ENCODE data around the gene DDN.

Gene DDN

DNA sequence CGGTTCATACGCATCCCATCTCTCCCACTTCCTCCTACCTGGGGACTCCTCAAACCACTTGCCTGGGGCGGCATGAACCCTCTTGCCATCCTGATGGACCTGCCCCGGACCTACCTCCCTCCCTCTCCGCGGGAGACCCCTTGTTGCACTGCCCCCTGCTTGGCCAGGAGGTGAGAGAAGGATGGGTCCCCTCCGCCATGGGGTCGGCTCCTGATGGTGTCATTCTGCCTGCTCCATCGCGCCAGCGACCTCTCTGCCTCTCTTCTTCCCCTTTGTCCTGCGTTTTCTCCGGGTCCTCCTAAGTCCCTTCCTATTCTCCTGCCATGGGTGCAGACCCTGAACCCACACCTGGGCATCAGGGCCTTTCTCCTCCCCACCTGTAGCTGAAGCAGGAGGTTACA, 17.4 kb downstream of the DDN start:
- DNase-seq (ENCODE audit: low spot score): no peak

DNA sequence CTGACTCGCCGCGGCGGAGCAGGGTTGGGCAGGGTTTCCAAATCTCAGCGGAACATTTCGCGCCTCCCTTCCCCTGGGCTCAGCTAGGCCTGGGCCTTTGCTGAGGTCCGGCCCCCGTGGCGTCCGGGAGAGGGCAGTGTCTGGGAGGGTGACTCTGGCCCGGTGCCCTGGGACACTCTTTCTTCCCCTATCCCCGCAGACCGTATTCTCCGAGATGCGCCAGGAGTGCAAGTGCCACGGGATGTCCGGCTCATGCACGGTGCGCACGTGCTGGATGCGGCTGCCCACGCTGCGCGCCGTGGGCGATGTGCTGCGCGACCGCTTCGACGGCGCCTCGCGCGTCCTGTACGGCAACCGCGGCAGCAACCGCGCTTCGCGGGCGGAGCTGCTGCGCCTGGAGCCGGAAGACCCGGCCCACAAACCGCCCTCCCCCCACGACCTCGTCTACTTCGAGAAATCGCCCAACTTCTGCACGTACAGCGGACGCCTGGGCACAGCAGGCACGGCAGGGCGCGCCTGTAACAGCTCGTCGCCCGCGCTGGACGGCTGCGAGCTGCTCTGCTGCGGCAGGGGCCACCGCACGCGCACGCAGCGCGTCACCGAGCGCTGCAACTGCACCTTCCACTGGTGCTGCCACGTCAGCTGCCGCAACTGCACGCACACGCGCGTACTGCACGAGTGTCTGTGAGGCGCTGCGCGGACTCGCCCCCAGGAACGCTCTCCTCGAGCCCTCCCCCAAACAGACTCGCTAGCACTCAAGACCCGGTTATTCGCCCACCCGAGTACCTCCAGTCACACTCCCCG, 18.0 kb downstream of the DDN start:
- DNase-seq (ENCODE audit: low spot score): peak; percentile 83

DNA sequence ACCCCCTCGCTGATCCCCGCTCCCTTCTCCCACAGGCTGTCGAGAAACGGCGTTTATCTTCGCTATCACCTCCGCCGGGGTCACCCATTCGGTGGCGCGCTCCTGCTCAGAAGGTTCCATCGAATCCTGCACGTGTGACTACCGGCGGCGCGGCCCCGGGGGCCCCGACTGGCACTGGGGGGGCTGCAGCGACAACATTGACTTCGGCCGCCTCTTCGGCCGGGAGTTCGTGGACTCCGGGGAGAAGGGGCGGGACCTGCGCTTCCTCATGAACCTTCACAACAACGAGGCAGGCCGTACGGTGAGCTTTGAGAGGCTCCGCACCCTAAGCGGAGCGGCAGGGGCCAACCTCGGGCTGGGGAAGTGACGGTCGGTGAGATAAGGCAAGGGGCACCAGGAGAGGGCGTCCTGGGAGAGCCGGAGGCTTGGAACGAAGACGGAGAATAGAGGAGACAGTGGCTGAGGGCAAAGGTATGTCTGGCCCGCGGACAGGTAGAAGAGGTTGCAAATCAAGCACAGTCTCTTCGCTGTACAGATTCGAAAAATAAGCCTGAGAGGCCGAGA, 18.7 kb downstream of the DDN start:
- peak; percentile 90 for DNase-seq (ENCODE audit: low spot score)

DNA sequence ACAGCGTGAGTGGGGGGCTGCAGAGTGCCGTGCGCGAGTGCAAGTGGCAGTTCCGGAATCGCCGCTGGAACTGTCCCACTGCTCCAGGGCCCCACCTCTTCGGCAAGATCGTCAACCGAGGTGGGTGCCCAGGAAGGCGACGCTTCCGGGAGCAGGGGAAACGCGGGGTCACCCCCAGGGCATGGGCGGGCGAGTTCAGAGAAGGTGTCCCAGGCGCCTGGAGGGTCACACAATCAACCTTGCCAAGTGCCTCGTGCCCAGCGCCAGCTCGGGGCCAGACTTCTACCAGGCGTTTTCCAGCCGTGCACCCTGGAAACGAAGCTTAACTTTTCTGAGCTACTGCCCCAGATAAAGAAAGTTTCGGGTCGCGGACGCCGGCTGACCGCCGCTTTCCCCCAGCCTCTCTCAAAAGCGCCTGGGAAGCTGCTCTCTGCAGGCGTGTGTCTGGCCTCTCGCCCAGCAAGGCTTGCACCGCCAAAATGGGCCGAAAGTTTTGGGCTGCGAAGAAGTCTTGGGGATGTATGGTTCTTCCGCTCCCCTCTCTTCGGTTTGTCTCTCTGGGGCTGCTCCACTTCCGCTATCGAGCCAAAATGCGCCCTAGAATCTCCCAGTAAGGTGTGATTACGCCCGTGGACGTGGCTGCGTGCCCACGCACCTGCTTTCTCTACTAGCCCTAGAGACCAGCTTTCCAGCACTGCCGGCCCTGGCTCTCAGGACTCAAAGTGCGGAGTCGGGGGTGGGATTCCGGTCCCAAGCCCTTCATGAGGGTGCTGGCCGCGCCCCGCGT, 19.4 kb downstream of the DDN start:
- DNase-seq (ENCODE audit: low spot score): no peak

DNA sequence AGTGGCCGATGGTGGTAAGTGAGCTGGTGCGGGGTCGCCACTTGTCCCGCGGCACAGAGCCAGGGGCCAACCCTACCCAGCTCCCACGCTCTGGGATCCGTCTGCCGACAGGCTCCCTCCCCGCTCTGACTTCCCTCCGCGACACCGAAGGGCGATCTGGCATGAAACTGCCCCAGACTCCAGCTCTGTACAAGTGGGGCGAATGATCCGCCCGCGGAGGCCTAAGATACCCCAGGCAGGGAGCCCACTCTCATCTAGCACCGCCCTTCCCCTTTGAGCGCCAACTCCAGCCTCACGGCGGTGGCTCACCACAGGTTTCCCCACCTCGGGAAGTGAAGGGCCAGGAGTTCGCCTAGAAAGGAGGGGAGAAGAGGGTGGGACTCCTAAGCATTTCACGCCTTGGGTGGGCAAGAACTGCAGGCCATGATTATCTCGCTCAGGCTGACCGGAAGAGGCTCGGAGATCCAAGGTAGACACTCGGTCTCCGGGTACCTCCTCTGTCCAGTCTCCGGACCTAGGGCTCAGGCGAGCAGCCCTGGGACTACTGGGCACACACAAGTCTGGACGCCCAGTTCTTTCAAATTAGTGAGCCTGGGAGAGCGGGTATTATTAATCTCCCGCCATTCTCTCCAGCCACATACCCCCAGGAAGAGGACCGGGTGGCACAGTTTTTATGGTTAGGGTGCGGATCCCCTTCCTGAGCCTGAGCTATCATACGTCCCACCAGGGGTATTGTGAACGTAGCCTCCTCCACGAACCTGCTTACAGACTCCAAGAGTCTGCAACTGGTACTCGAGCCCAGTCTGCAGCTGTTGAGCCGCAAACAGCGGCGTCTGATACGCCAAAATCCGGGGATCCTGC, 20.2 kb downstream of the DDN start:
- DNase-seq (ENCODE audit: low spot score): peak; percentile 61

DNA sequence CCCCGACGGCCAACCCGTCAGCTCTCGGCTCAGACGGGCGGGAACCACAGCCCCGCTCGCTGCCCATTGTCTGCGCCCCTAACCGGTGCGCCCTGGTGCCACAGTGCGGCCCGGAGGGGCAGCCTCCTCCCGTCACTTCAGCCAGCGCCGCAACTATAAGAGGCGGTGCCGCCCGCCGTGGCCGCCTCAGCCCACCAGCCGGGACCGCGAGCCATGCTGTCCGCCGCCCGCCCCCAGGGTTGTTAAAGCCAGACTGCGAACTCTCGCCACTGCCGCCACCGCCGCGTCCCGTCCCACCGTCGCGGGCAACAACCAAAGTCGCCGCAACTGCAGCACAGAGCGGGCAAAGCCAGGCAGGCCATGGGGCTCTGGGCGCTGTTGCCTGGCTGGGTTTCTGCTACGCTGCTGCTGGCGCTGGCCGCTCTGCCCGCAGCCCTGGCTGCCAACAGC, 20.9 kb downstream of the DDN start, which contains the start of gene WNT1:
Gene WNT1, plus strand, starts transcription at position 32 of the 450 bp plus-strand sequence. Its CDS starts 329 bp downstream, at position 361.
- DNase-seq (ENCODE audit: low spot score): no peak

DNA sequence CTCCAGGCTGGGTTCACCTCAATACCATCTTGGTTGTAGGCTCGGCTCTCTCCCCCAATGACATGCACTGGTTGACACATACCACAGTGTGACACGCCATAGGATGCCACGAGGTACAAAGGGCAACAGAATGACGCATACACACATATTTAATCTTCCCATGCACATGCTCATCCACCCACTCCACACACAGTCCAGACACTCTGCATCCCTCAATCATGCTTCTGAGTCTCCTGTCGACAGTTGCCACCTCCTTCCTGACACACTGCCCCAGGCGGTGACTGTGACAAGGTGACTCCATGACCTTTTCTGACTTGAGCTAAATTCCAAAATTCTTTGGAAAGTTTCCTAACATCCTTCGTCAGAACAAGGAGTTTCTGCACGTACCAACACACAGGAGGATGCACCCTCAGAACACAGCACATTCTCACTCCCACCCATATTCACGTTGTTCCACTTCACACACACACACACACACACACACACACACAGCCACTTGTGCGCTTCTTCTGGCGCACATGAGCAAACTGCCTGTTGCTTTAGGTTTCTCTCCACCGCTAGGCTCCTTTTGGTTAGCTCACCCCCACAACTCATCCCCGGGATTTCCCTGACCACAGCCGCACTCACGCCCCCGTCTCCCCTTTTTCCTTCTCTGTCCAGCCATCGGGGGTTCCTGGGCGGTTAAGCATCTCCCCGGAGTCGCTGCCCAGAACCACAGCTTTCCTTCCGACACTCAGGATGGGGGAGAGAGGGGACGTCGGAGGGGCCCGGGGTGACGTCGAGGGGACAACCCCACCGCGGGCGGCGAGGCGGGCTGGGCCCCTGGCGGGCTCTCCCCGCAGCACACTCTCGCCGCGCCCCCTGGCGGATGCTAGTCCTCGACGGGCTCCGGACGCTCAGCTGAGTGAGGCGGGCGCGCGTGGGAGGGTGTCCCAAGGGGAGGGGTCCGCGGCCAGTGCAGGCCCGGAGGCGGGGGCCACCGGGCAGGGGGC, 21.6 kb downstream of the DDN start:
- peak; percentile 89 for DNase-seq (ENCODE audit: low spot score)

DNA sequence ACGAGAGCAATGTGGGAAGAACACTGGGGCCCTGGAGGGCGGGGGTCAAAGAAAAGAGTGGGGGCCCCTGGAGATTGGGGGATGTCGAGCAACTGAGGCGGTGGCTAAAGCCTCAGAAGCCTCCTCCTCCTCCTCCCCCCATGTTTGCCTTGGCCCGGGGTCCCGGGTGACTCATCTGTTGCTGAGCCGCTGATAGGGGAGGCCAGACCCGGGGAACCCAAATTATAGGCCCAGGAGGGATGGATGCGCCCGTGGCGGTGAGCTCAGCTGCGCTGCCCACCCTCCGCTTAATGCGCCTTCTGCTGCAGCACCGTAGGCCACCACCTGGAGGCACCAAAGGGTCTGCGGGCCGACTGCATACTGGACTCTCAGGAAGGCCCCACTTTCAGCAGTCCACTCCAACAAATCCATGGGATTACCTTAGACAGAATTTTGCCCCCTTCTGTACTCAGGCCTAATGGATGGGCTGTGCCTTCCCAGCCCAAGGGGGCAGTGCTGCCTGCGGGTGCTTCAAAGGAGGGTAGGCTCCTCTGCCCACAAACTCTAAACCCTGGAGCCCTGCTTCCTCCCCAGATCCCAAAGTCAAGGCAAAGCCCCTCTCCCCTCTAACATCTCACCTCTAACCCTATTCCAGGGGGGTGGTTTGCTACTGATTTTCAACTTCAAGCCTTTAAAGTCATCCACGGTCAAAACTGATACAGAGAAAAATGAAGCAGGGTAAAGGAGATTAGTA, 25.1 kb downstream of the DDN start:
- no peak for DNase-seq (ENCODE audit: low spot score)

DNA sequence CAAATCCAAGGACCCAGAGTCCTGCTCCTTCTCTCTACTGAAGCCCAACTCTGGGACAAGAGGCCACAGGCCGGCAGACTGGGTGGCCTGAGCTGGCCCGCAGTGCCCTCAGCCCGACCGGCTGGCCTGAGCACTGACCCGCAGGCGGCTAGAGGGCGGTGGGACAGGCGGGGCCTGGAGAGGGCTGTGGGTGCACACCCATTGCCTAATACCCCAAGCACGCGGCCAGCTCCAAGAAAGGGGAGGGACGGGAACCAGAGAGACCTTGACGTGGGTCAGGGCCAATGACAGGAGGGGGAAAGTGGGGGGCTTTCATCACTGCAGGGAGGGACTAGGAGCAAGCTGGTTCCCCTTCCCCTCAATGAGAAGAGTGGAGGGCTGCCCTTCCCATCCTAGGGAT, 25.6 kb downstream of the DDN start:
- peak; percentile 74 for DNase-seq (ENCODE audit: low spot score)

DNA sequence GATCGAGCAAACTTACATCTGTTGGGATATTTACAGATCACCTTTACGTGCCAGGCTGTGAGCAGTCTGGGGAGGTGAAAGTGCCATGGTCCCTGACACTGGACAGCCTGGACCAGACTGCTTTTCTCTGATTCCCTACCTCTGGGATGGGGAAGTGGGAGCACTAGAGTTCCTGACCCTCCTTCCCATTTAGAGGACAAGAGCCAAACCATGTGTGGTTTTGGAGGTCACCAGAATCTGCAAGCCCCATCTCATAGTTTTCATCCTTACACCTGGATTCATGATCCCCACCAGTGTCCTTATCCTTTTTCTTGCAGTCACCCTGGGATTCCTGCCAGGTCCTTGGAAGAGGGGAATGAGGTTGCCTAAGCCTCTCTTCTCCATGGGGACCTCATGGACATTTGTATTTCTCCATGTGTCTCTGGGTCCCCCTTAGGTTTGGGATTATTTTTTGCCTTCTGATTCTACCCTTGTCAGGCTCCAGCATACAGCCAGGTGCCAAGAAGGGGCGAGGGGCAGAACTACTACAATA, 26.2 kb downstream of the DDN start:
- DNase-seq (ENCODE audit: low spot score): no peak

DNA sequence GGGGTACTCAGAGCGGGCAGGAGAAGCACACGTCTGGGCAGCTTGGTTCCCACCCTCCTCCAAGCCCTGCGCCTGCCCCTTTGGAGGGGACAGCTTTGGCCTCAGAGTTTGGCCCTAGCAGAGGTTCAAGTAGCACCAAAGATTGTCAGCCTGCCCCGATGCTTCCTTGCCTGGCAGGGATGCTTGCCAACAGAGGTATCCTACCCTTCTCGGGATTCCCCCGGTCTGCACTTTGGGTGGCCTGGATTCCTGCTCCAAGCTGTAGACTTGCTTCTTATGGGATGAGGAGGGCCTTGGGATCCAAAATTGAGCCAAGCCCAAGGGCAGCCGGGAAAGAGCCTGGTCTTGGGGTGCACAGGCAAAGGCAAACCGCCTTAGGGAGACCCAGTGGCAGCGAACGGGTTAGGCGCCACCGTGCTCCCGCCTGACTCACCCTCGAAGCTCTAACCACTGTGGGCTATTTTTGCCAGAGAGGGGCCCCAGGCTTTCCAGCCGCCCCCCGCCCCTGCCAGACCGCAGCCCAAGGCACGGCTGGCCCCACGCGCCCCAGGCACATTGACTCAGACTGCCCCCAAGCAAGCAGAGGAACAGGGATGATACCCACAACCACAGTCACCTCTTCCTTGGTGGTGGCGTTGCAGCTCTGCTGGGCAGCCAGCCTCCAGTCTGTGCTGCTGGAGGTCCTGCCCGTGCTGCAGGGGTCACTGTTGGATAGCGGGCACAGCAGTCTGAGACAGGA, 26.8 kb downstream of the DDN start:
- DNase-seq (ENCODE audit: low spot score): no peak

DNA sequence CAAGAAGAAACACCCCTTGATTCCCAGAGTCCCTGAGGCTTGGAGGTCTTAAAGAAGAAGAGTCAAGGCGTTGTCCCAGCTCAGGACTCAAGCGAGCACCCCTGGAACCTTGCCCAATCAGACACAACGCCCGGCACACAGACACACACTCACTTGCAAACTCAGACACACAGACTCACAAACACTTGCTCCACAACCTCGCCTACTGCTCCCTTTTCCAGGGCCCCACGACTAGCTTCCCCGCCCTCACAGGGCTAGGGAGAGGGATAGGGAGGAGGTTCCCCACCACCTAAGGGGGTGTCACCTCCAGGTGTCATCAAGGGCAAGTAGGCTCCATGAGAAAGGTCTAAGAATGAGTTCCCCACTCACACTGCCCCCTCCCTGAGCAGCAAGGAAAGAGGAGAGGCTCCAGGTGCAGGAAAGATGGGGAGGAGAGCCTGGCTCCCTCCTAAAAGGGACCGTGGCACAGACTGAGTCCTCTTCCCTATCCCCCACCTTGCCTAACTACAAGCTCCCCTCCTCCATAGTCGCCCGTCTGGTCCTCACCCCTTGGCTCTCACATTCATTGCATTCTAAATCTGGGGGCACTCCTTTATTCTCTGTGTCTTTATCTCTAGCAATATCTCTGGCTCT, 28.4 kb downstream of the DDN start:
- DNase-seq (ENCODE audit: low spot score): no peak

DNA sequence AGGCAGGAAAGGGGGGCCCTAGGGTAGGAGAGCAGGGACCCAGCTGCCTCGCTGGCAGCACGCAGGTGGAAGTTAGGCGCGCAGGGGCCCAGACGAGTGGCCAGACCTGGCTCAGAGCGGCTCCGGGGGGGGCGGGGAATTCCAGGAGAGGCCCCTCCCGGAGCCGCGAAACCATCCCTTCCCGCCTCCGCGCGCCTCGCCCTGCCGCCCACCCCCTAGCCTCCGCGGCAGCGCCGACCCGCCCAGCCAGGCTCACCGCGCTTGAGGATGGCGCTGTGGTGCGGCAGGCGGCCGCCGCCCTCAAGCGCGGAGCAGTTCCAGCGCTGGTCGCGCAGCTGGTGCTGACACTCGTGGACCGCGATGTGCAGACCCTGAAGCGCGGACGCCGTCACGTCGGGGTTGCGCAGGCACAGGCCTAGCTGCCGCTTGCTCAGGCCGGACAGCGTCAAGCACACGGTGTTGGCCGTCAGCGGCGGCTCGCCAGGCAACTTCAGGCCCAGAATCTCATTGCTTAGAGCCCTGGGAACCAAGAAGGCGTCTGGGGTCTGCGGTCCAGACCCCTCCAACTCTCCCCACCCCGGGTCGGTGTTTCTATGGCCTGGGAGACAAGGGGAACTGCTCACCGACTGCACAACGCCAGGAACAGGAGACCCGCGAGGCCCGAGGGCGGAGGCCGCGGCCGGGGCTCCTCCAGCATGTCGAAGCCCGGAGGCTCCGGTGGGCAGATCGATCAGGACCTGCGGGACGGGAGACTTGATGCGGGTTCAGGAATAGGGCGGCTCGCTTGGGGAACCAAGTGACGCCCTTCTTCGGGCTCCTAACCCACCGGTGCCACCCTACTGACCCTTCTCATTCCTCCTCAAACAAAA, 29.1 kb downstream of the DDN start:
- DNase-seq (ENCODE audit: low spot score): peak; percentile 74

DNA sequence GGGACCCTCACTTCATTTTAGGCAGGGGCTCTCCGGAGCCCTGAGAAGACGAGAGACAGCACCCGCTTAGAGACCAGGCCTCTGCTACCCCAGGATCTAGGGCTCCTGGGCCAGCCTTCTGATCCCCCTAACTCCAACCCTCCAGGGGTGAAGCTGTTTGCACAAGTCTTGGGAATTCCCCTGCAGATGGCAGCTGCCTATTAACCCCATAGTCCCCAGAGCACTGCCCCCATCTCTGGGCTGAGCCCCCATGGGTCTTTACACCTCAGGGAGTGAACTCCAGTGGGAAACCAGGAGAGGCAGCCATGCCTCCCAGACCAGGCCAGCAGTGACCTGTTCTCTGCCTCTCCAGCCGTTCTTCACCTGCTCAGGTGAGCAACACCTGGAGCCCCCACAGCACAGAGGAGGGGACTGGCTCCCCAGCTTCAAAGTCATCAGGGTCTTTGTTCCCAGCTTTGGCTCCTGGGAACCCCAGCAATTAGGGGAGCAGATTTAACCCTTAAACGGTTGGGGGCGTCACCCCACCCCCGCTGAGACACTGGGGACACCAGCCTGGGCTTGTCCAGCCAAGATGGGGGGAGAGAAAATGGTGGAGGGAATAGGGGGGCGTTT, 29.9 kb downstream of the DDN start:
- DNase-seq (ENCODE audit: low spot score): no peak

DNA sequence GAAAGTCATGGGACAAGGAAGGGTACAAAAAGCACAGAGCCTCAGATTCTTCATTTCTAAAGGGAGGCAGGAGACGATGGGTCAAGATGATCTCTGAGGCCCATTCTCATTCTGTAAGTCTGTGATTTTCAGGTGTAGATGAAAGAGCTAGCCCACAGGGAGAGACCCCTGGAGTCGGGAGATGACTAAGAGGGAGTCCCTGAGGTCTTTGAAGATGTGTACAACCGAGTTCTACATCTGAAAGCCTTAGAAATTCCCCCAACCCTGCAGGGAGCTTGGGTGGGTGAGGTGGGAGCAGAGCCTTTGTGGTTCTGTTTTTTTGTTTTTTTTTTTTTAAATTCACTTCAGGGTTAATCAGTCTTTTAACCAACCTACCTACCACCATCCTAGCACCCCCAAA, 30.7 kb downstream of the DDN start:
- DNase-seq (ENCODE audit: low spot score): no peak

DNA sequence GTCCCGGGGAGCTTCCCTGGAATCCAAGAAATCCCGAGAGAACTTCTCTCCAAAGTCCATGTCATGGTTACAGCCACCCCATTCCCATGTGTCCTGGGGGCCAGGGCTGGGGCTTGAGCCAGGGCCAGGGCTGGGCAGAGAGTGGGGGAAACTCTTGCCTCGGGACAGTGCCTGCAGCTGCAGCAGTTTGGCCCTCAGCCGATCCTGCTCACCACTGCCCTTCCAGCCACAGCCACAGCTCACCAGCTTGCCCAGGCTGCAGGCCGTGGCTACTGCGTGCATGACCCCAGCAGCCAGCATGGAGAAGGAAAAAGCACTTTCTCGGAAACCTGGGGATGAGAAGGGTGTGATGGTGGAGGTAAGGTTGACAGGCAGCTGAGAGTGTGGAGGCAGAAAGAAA, 31.2 kb downstream of the DDN start:
- no peak for DNase-seq (ENCODE audit: low spot score)

All from HuH-7.5 (cell line).